Right hindlimb (tissue), 1 donor: ENCODE results near the gene SFSWAP.
"Not testable (repeated sequence)": the region's sequence is repeated elsewhere in the genome, so short reads cannot be mapped to it uniquely, and the experiment has no call there.

ENCODE experiments used
- DNase-seq: peaks from one replicate; pipeline ENCODE4 v3.0.0-alpha.2; 2018

The SFSWAP gene

DNA sequence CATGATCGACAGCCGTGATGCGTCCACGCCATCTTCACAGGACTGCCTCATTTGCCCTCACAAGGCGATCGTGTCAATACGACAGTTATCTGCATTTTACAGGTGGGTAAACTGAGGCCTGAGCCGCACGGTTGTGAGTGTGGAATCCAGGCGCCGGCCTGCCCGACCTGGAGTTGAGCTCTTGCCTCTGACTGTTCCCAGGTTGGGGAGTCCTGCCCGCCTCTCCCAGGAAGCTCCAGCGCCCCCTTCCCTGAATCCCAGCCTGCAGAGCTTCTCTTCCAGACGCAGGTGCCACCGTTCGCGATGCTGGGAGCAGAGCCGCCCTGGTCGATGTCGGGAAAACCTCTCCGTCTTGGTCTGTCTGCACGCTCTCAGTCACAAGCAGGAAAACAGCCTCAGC lies 31.1 kb upstream of the SFSWAP start:
- DNase-seq, result not testable (repeated sequence)

DNA sequence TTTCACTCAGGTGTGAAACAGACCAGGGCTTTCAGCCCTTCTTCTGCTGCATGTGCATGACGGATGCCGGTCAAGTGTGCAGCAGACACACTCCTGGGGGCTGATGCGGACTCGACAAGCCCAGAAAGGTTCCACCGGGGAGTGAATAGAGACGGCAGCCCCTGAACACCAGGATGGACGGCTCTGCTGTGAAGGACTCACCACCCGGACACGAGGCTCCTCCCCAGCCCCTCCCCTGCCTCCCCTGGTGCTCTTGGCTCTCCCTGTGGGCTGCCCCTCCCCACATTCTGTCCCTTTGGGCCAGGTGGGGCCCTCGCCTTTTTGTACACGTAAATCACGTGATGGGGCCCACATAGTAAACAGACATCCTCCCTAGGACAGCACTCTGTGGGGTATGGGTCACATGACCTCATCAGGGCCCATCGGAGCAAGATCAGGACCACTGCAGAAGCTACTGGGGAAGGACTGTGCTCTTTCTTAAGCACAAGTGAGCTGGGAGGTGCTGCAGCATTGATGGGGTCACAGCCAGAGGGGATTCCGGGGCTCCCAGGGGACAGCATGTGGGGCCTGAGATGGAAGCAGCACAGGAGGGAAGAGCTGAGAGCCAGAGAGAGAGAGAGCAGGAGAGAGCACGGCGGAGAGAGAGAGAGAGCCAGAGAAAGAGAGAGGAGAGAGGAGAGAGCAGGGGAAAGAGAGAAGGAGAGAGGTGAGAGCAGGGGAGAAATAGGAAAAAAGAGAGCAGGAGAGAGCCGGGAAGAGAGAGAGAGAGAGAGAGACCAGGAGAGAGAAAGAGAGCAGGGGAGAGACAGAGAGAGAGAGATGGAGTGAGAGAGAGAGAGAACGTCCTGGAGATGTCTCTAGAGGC lies 30.3 kb upstream of the SFSWAP start:
- DNase-seq, result not testable (repeated sequence)

DNA sequence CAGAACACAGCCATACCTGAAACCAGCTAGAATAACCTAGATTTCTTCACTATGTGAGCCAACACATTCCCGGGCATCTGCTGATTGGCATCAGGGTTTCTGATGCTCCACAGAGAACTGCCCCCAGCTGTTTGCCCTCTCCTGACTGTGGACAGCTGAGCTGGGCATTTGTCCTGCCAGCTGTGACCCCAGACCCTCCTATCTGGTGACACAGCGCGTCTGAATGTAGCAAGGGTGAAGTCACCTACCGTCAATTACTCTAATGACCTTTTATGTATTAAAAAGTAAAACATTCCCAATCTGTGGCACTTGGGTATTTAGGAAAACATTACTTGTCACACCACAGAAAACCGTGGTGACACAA lies 29.7 kb upstream of the SFSWAP start:
- DNase-seq, result no peak

DNA sequence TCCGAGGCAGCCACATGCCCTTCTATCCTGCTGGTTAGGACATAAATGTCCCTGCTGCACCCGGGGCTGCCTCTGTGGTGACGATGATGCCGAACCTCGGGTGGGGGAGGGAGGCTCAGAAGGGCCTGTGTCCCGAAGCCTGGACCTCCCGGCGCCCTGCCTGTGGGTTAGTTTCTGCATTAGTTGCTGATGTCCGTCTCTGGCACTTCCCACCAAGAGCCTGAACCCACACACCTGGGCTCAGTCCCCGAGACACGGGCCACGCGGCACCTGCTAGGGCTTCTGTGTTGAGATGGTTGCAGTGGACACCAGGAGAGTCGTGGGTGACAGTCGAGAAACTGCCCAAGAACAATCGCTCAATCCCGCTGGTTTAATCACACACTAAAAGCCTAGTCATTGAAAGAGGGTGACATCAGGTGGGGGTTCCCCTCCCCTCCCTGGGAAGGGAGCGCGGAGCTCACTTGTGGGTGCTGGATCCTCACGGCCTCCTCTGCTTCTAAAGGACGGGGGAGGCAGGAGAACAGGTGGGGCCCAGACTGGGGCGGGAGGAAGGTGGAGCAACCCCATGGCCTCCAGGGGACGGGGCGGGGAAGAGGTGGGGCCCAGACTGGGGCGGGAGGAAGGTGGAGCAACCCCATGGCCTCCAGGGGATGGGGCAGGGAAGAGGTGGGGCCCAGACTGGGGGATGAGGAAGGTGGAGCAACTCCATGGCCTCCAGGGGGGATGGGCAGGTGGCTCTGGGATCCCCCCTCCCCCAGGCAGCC lies 29.0 kb upstream of the SFSWAP start:
- not testable (repeated sequence) for DNase-seq

DNA sequence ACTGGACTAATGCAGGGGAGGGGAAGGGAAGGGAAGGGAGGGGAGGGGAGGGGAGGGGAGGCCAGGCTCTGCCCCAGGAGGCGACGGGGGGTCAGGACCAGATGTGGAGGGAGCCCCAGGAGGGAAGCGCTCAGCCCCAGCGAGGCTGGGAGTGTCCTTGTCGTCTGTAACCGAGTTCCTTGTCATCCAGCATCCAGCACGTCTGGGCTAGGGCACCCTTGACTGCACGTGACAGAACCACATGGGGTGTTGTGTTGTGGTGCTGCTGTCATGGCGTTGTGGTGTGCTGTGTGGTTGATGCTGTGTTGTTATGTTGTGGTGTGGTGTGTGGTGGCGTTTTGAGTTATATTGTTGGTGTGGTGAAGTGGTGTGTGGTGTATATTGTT lies 28.4 kb upstream of the SFSWAP start:
- no peak for DNase-seq

DNA sequence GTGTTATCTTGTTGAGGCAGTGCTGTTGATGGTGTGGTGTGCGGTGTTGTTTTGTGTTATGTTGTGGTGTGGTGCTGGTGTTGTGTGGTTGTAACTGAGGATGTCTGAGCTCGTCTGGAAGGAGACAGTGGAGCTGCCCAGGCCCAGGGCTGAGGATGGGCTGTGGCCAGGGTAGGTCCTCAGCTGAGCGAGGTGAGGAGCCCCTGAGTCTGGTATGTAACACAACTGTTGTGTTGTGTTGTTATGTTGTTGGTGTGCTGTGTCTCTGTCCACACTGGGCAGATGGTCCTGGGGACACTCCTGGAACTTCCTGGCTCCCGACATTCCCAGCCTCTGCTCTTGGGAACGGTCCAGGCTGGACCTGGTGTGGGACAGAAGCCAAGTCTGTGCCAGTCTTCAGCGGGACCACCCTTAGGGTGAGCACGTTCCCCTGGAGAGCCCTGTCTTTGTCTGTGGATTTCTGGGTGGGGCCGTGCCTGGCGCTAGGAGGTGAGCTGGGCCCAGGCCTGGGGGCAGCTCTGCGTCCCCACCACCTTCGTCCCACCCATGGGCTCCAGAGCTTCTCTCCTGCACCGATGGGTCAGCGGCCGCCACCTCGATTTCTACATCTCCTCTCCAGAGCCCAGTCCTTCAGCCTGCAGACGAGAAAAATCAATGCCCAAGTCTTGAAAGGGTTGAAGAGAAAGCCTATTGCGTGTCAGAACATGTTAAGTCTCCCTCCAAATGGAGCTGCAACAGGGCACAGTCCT lies 27.4 kb upstream of the SFSWAP start:
- no peak for DNase-seq

DNA sequence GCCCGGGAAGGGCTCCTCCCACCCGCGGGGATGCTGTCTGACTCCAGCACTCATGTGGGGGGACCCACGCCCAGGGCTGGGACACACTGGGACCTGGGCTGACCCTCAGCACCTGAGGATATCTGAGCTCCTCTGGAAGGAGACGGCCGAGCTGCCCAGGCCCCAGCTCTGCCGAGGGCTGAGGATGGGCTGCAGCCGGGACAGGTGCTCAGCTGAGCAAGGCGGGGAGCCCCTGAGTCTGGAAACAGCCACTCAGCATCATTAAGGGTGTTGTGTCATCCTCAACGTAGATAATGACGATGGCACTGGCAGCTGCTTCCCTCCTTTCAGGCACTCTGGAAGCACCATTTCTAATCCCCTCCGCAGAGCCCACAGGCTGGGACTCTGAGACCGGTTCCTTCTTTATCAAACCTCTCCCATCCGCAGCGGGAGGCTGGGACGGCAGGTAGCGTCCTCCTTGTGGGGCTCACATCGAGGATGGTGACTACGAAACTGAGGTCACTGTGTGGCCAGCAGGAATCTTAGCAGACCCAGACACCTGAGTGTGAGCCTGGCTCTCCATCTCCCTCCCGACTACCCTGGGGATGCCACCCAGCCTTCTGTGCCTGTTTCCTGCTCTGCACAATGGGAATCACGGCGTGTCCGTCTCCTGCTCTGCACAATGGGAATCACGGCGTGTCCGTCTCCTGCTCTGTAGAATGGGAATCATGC lies 26.7 kb upstream of the SFSWAP start:
- DNase-seq, result no peak

DNA sequence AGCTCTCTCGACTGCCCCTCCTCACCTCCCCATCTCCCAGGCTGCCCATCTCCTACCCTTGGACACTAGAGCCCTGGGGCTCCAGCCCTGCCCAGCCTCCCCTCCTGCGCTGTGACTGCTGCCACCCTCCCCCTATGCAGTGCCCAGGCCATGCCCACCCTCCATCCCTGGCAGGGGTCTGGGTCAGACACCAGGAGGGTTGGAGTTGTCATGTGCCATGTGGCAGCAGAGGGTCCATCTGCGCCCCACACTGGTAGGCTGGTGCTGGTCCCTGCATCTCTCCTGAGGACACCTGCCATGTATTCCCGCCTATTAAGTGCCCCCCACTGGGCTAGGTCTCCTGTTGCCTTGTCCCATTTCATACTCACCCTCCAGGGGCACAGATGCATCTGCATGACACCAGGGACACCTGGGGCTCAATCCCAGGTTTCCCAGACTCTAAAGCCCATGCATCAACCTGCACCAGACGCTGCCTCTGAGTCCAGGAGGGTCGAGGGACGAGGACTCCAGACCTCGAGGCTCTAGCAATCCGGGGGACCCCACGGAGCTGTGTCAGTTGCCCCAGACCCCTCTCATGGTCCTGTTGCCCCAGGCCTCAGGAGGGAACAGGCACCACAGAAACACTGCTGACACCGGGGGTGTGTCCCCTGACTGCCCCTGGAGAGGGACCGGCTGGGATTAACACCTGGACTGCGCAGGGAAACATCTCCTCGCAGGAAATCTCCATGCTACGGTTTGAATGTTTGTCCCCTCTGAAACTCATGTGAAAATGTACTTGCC lies 23.4 kb upstream of the SFSWAP start:
- DNase-seq, result no peak

DNA sequence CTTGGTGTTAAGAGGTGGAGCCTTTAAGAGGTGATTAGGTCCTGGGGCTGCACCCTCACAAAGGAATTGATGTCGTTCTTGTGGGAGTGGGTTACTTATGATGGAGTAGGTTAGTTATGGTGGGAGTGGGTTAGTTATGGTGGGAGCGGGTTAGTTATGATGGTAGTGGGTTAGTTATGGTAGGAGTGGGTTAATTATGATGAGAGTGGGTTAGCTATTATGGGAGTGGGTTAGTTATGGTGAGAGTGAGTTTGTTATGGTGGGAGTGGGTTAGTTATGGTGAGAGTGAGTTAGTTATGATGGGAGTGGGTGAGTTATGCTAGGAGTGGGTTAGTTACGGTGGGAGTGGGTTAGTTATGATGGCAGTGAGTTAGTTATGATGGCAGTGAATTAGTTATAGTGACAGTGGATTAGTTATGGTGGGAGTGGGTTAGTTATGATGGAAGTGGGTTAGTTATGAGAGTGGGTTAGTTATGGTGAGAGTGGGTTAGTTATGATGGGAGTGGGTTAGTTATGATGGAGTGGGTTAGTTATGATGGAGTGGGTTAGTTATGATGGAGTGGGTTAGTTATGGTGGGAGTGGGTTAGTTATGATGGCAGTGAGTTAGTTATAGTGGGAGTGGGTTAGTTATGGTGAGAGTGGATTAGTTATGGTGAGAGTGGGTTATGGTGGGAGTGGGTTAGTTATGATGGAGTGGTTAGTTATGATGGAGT lies 22.6 kb upstream of the SFSWAP start:
- DNase-seq, result no peak

DNA sequence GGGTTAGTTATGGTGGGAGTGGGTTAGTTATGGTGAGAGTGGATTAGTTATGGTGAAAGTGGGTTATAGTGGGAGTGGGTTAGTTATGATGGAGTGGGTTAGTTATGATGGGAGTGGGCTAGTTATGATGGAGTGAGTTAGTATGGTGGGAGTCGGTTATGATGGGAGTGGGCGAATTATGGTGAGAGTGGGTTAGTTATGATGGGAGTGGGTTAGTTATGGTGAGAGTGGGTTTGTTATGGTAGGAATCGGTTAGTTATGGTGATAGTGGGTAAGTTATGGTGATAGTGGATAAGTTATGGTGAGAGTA lies 22.1 kb upstream of the SFSWAP start:
- DNase-seq, result no peak

DNA sequence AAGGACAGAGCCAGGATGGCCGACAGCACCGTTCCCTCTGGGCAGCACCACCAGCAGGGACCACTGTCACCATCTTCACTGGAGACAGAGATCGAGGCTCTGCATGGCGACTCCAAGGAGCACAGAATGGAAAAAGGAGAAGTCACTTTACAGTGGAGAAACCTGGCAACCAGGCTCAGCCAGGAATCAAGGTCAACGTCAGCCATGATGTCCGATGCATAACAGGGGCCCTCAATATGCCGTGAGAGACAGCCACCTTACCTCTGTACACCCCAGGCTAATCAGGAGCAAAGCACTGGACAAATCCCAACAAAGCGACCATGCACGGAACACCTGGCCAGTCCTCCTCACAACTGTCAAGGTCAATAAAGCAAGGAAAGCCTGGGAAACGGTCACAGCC lies 20.6 kb upstream of the SFSWAP start:
- DNase-seq, result no peak

DNA sequence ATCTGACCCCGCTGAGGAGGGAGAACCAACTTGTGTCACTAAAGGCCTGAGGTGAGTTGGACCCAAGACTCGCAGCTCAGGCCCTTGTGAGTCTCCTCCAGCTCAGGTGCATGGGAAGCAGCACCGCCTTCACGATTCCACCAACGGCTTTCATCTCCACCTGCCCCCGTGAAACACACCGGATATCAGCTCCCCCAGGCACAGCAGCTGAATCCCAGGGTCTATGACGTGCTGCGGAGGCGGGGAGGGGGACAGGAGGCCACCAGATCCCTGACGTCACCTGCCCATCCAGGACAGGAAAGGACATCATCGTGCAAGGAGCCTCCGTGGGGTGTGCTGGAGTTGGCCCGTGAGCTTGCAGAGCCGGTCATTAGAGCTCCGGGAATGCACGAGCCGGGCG lies 18.5 kb upstream of the SFSWAP start:
- DNase-seq, result no peak

DNA sequence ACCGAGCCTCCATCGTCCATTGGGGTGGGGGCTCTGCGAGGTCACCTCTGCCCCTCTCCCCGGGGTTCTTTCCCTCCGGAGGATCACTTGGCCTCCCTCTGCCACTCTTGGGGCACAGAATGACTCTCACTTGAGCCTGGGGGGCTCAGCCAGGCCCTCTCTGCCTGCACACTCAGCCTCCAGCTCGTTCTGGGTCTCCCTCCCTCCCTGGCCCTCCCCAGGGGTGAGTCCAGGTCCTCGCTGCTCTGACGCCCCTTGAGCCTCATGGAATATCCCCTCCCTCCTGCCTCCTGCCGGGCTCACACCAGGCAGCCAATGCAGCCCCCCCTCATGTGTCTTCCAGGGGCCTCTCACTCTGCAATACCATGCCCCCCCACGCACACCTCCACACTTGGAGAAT lies 17.7 kb upstream of the SFSWAP start:
- no peak for DNase-seq

DNA sequence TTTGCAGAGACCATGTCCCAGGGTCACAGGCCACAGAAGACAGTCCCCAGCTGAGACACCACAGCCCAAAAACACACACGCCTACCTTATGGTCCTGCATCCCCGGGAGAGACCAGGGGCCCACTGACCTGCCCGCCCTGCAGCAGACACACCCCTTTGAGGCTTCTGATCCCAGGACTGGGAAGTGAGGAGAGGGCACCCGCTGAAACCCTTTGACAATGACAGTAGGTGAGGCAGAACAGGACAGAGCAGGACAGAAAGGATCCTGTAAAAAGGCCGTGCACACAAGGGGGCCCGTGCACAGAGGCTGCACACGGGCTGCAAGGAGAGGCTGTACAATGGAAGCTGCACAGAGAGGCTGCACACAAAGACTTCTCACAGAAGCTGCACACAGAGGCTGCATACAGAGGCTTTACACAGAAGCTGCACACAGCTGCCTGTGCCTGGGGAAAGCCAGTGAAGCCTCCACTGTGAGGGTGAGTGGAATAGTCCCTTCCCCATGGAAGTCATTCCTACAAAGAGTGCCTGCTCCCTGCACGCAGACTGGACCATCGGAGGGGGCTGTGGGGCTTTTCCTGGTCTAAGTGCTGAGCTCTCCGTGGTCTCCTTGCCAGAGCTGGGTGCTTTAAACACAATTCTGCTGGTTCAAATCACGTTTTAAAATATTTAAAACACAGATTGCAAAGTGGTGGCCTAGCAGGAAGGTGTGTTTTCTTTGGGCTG lies 16.6 kb upstream of the SFSWAP start:
- no peak for DNase-seq

DNA sequence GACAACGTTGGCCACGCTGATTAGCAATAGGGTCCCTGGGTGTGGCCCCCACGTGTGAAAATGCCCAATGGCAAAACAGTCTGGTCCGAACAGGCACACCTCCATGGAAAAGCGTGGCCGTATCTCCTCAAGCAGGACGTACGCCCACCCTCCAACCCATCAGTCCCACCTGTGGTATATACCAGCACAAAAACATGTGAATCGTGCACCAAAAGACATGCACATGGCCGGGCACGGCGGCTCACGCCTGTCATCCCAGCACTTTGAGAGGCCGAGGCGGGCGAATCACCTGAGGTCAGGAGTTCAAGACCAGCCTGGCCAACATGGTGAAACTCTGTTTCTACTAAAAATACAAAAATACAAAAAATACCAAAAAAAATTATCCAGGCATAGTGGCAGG lies 14.9 kb upstream of the SFSWAP start:
- DNase-seq, result no peak

DNA sequence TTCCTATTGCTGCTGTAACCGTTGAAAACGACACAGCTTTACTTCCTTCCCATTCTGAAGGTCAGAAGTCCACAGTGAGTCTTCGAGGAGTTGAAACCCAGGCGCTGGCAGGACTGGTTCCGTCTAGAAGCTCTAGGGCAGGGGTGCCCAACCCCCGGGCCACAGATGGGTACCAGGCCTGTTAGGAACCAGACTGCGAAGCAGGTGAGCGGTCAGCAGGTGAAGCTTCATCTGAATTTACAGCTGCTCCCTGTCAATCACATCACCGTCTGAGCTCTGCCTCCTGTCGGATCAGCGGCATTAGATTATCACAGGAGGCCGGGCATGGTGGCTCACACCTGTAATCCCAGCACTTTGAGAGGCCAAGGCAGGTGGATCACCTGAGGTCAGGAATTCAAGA lies 12.6 kb upstream of the SFSWAP start:
- no peak for DNase-seq

DNA sequence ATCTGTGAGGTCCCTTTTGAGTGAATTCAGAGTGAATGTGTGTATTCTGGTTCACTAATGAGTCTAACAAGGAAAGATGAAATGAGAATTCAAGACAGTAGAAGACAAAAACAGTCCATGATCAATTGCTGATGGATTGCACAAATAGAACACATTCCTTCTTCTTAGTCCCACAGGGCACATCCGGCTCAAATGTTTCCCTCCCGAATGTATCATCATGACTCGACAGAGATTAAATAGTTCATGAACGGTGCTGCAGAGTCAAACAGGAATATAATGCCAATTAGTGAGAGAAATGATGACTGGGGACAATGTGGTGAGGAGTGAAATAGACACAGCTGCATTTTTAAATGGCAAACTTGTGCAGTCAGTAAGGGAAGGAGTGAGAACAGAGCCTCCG lies 11.5 kb upstream of the SFSWAP start:
- no peak for DNase-seq

DNA sequence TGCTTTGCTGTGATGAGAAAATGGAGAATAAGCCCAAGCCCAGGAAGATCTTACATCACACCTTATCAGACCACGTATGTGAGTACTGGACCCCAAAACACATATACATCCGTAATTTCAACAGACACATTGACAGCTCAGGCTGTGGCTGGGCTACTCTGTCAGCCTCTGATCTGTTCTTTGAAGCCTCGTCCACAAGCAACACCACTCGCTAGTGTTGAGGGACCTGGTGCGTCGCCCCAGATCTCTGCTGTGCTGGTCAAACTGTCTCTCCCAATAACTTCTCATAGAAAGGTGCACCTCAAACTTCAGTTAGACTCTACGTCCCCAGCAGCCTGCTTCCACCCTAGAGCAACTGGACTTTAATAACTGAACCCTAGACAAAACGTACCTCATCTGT lies 10.6 kb upstream of the SFSWAP start:
- DNase-seq, result no peak

DNA sequence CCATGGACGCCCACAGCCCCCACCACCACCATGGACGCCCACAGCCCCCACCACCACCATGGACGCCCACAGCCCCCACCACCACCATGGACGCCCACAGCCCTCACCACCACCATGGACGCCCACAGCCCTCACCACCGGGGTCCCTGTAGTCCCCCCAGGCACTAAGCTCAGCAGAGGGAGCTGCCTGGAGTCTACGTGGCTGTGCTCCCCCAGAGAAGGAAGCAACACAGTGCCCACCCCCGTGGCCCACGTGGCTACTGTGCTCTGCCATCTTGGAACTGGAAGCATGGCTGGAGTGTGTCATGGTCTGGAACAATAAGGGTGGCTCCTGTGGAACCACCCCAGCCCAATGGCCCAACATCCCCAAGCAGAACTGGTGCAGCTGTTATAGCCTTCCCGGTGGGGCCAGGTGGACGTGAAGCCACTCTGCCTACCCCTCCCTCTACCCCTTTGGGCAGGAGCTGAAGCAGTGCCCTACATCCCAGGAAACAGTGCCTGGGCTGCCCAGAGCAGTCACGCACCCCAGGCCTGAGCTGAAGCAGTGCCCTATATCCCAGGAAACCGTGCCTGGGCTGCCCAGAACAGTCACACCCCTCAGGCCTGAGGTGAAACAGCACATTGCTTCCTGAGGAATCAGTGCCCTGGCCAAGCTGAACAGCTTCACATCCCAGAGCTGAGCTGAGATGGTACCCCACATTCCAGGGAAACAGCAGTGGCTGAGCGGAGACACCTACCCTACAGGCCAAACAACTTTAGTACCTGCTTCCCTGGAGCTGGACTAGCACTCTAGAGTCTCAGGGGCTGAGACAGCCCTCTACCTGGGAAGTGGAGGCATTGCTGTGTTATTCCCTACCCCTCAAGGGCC lies 9.0 kb upstream of the SFSWAP start:
- no peak for DNase-seq

DNA sequence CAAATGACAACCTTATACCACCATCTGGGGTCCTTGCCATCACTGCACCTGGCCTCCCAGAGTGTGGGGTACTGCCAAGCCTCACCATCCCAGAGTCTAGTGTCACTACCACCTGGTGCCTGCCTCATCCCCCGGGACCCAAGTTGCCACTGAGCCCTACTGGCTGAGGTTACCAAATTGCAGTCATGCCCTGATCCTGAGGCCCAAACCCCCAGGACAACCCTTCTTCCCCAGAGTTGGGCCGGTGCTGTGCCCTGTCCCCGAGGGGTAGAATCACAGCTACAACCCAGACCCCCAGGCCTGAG lies 8.4 kb upstream of the SFSWAP start:
- no peak for DNase-seq
